ENCODE results near the gene APBA1. TPM values are rescaled to one million over a fixed set of nuclear protein-coding genes. Genes with fewer than 3 reads are reported as not detected.
"Not testable (repeated sequence)": the region's sequence is repeated elsewhere in the genome, so short reads cannot be mapped to it uniquely, and the experiment has no call there.

The APBA1 gene
- total RNA-seq, 1 donor: 1.8 TPM

DNA sequence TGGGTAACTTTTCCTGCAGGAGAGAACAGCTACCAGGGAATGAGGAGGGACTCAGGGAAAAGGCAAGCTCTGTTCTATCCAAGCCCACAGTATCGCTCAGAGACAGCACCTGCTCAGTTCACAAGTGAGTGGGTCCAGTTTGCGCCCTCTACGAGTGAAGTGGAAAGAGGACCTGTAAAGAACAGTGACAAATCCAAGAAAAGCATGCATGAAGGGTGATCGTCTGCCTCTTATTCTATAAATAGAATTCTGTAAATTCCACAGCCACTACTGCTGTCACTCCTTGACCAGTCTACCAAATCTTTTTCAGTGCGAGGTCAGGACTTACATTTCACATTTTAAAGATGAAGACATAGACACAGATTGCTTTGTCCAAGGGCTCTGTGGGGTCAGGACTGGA is 229.7 kb downstream of the APBA1 start:
- H3K27ac ChIP-seq (ENCODE audit: low read depth, low read length): no peak overlapping the region
- H3K4me1 ChIP-seq (ENCODE audit: insufficient read depth, low read length): peaks cover 8% of the 10 kb centered on the region
- H3K79me2 ChIP-seq (ENCODE audit: insufficient read depth, low read length): no peaks in the 10 kb centered on the region
- H3K9me3 ChIP-seq (ENCODE audit: low read depth, low read length): no peaks in the 10 kb centered on the region
- no peaks in the 10 kb centered on the region for H4K20me1 ChIP-seq (ENCODE audit: insufficient read depth, low read length)
- no peaks in the 10 kb centered on the region for H3K27me3 ChIP-seq (ENCODE audit: insufficient read depth, low read length)
- no peak for DNase-seq (ENCODE audit: insufficient read length, low spot score, missing footprints)
- no peak overlapping the region for H3K4me3 ChIP-seq (ENCODE audit: insufficient read depth, low read length)
- no peak overlapping the region for H3K4me2 ChIP-seq (ENCODE audit: insufficient read depth, low read length)
- H3K36me3 ChIP-seq (ENCODE audit: insufficient read depth, low read length): no peaks in the 10 kb centered on the region
- no peak overlapping the region for H2AFZ ChIP-seq (ENCODE audit: low read length)
- TF ChIP-seq, protein P1, sequence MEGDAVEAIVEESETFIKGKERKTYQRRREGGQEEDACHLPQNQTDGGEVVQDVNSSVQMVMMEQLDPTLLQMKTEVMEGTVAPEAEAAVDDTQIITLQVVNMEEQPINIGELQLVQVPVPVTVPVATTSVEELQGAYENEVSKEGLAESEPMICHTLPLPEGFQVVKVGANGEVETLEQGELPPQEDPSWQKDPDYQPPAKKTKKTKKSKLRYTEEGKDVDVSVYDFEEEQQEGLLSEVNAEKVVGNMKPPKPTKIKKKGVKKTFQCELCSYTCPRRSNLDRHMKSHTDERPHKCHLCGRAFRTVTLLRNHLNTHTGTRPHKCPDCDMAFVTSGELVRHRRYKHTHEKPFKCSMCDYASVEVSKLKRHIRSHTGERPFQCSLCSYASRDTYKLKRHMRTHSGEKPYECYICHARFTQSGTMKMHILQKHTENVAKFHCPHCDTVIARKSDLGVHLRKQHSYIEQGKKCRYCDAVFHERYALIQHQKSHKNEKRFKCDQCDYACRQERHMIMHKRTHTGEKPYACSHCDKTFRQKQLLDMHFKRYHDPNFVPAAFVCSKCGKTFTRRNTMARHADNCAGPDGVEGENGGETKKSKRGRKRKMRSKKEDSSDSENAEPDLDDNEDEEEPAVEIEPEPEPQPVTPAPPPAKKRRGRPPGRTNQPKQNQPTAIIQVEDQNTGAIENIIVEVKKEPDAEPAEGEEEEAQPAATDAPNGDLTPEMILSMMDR (IDR thresholded peaks at IDR 0.05; ENCODE audit: extremely low read depth, low read depth, low read length): no peak

DNA sequence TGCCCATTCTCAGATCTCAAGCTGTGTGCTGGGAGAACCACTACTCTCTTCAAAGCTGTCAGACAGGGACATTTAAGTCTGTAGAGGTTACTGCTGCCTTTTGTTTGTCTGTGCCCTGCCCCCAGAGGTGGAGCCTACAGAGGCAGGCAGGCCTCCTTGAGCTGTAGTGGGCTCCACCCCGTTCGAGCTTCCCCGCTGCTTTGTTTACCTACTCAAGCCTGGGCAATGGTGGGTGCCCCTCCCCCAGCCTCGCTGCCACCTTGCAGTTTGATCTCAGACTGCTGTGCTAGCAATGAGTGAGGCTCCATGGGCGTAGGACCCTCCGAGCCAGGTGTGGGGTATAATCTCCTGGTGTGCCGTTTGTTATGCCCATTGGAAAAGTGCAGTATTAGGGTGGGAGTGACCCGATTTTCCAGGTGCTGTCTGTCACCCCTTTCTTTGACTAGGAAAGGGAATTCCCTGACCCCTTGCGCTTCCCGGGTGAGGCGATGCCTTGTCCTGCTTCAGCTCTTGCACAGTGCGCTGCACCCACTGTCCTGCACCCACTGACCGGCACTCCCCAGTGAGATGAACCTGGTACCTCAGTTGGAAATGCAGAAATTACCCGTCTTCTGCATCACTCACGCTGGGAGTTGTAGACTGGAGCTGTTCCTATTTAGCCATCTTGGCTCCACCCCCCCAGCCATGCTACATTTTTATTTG is 231.8 kb downstream of the APBA1 start:
- not testable (repeated sequence) for H3K79me2 ChIP-seq (ENCODE audit: insufficient read depth, low read length); H3K27me3 ChIP-seq (ENCODE audit: insufficient read depth, low read length); DNase-seq (ENCODE audit: insufficient read length, low spot score, missing footprints); H2AFZ ChIP-seq (ENCODE audit: low read length); H4K20me1 ChIP-seq (ENCODE audit: insufficient read depth, low read length); H3K4me2 ChIP-seq (ENCODE audit: insufficient read depth, low read length); H3K27ac ChIP-seq (ENCODE audit: low read depth, low read length); H3K36me3 ChIP-seq (ENCODE audit: insufficient read depth, low read length); H3K4me3 ChIP-seq (ENCODE audit: insufficient read depth, low read length); H3K4me1 ChIP-seq (ENCODE audit: insufficient read depth, low read length); H3K9me3 ChIP-seq (ENCODE audit: low read depth, low read length)

DNA sequence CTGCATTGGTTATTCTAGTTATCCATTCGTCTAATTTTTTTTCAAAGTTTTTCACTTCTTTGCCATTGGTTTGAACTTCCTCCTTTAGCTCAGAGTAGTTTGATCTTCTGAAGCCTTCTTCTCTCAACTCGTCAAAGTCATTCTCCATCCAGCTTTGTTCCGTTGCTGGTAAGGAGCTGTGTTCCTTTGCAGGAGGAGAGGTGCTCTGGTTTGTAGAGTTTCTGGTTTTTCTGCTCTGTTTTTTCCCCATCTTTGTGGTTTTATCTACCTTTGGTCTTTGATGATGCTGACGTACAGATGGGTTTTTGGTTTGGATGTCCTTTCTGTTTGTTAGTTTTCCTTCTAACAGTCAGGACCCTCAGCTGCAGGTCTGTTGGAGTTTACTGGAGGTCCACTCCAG is 232.5 kb downstream of the APBA1 start:
- not testable (repeated sequence) for H3K9me3 ChIP-seq (ENCODE audit: low read depth, low read length); H3K4me1 ChIP-seq (ENCODE audit: insufficient read depth, low read length); H3K36me3 ChIP-seq (ENCODE audit: insufficient read depth, low read length); H3K27me3 ChIP-seq (ENCODE audit: insufficient read depth, low read length); DNase-seq (ENCODE audit: insufficient read length, low spot score, missing footprints); H3K79me2 ChIP-seq (ENCODE audit: insufficient read depth, low read length); H3K27ac ChIP-seq (ENCODE audit: low read depth, low read length); H3K4me3 ChIP-seq (ENCODE audit: insufficient read depth, low read length); H4K20me1 ChIP-seq (ENCODE audit: insufficient read depth, low read length); H3K4me2 ChIP-seq (ENCODE audit: insufficient read depth, low read length); H2AFZ ChIP-seq (ENCODE audit: low read length)

DNA sequence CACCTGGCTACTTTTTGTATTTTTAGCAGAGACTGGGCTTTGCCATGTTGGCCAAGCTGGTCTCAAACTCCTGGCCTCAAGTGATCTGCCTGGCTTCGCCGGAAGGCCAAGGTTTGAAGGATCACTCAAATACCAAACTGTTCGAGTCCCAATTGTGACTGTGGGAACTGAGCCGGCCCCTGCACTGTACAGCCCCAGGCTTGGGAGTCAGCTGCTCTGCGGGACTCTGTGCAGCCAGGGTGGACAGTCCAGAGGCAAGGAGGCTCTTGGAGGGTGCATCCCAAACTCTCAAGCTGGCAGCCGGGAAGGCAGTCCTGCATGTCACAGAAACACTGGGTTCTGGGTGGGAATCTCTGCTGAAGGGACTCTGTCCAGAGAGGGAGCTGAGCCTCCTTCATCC is 238.2 kb downstream of the APBA1 start:
- no peak overlapping the region for H3K4me2 ChIP-seq (ENCODE audit: insufficient read depth, low read length)
- H3K27ac ChIP-seq (ENCODE audit: low read depth, low read length): no peak overlapping the region
- no peaks in the 10 kb centered on the region for H3K27me3 ChIP-seq (ENCODE audit: insufficient read depth, low read length)
- no peak for DNase-seq (ENCODE audit: insufficient read length, low spot score, missing footprints)
- H3K79me2 ChIP-seq (ENCODE audit: insufficient read depth, low read length): no peaks in the 10 kb centered on the region
- H3K4me3 ChIP-seq (ENCODE audit: insufficient read depth, low read length): no peak overlapping the region
- no peaks in the 10 kb centered on the region for H3K4me1 ChIP-seq (ENCODE audit: insufficient read depth, low read length)
- H4K20me1 ChIP-seq (ENCODE audit: insufficient read depth, low read length): no peaks in the 10 kb centered on the region
- H3K9me3 ChIP-seq (ENCODE audit: low read depth, low read length): no peaks in the 10 kb centered on the region
- TF ChIP-seq, protein P1 (IDR thresholded peaks at IDR 0.05; ENCODE audit: extremely low read depth, low read depth, low read length): no peak
- no peaks in the 10 kb centered on the region for H3K36me3 ChIP-seq (ENCODE audit: insufficient read depth, low read length)
- H2AFZ ChIP-seq (ENCODE audit: low read length): no peak overlapping the region

DNA sequence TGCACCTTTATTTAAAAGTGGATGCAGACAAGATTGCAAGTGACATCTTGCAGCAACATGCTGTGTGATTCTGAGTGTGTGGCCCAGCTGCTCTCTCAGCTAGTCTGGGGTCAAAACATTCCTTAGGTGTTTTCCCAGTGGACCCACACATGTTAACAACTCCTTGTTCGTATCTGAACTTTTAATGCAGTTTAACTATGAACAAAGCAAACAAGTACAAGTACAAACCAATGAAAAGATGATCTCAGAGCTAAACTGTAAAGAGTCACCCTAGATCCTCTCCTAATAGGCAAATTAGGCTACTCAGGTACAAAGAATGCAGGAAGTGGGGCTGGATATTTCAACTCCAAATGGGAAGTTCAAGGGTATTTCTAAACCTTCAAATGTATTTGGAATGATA is 238.8 kb downstream of the APBA1 start:
- TF ChIP-seq, protein P1 (IDR thresholded peaks at IDR 0.05; ENCODE audit: extremely low read depth, low read depth, low read length): no peak
- no peaks in the 10 kb centered on the region for H3K27me3 ChIP-seq (ENCODE audit: insufficient read depth, low read length)

More for the DNA sequence above, 238.8 kb downstream of the APBA1 start:
- Histone ChIP-seq H3K4me3 (ENCODE audit: insufficient read depth, low read length) (no peak overlapping the region), H3K4me1 (ENCODE audit: insufficient read depth, low read length) (no peaks in the 10 kb centered on the region), H3K36me3 (ENCODE audit: insufficient read depth, low read length) (no peaks in the 10 kb centered on the region), H2AFZ (ENCODE audit: low read length) (no peak overlapping the region), H3K4me2 (ENCODE audit: insufficient read depth, low read length) (no peak overlapping the region), H3K79me2 (ENCODE audit: insufficient read depth, low read length) (no peaks in the 10 kb centered on the region), H3K9me3 (ENCODE audit: low read depth, low read length) (no peaks in the 10 kb centered on the region), H3K27ac (ENCODE audit: low read depth, low read length) (no peak overlapping the region), H4K20me1 (ENCODE audit: insufficient read depth, low read length) (no peaks in the 10 kb centered on the region)
- DNase-seq (ENCODE audit: insufficient read length, low spot score, missing footprints): peak; percentile 86
